Esophagus muscularis mucosa (tissue), 2 donors: Measurements from ENCODE around the gene MAP1S.

Experiments
- POLR2A ChIP-seq: fragments of 450-650 bp; IDR thresholded peaks from one replicate; pipeline ENCODE4 v1.6.1; 2017; ENCODE audit warnings: antibody characterized with exemption, moderate library complexity, mild to moderate bottlenecking, low read depth
- POLR2AphosphoS5 ChIP-seq, 2 donors: sonication (generic); formaldehyde crosslinking; IDR thresholded peaks; one replicate each; pipeline ENCODE4 v1.6.1; 2017; ENCODE audit warnings: antibody characterized with exemption in 2 of 2

DNA sequence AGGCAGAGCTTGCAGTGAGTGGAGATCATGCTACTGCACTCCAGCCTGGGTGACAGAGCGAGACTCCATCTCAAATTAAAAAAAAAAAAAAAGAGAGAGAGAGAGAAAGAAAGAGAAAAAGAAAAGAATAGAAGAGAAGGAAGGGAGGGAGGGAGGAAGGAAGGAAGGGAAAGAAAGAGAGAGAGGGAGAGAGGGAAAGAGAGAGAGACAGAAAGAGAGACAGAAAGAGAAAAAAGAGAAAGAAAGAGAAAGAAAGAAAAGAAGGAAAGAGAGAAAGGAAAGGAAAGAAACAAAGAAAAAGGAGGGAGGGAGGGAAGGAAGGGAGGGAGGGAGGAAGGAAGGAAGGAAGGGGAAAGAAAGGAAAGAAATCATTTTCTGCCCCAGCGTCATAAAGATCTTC is 24.1 kb upstream of the MAP1S start:
- TF ChIP-seq POLR2A (no peak), POLR2AphosphoS5 (IDR thresholded peaks at IDR 0.05) (no peak)
